Mesendoderm (in vitro differentiated cells): ENCODE data around the gene ANKRD44.
"Not testable (repeated sequence)": the region's sequence is repeated elsewhere in the genome, so short reads cannot be mapped to it uniquely, and the experiment has no call there.

ENCODE experiments used
- DNase-seq: peaks from one replicate; pipeline ENCODE4 v3.0.0; 2013
- H2AK5ac ChIP-seq: 2 replicates; pipeline ENCODE4 v1.6.1; 2013; ENCODE audit warnings: low read length, inconsistent platforms
- H2BK120ac ChIP-seq: 2 replicates; pipeline ENCODE4 v1.6.1; 2013; ENCODE audit warnings: low read depth, mild to moderate bottlenecking, low read length, moderate library complexity, mixed read lengths
- H2BK15ac ChIP-seq: replicated peaks from 2 replicates; pipeline ENCODE4 v1.6.1; 2013; ENCODE audit warnings: low read depth, mild to moderate bottlenecking, moderate library complexity
- H2BK5ac ChIP-seq: 2 replicates; pipeline ENCODE4 v1.6.1; 2013; ENCODE audit warnings: low read length, inconsistent platforms
- H3K18ac ChIP-seq: 2 replicates; pipeline ENCODE4 v1.6.1; 2013; ENCODE audit warnings: mild to moderate bottlenecking, low read length, mixed read lengths
- H3K23ac ChIP-seq: one replicate; pipeline ENCODE4 v1.6.1; 2013; ENCODE audit warnings: low read length
- H3K27ac ChIP-seq: 2 replicates; pipeline ENCODE4 v1.5.1; 2013; ENCODE audit warnings: low read depth, mild to moderate bottlenecking, inconsistent platforms, low read length, moderate library complexity
- H3K27me3 ChIP-seq: 2 replicates; pipeline ENCODE4 v1.6.1; 2013; ENCODE audit warnings: low read length, control low read depth, mild to moderate bottlenecking, inconsistent platforms; ENCODE audit not compliant: insufficient read depth, poor library complexity
- H3K36me3 ChIP-seq: 2 replicates; pipeline ENCODE4 v1.6.1; 2013; ENCODE audit warnings: low read length, inconsistent platforms; ENCODE audit not compliant: control insufficient read depth, insufficient read depth
- H3K4ac ChIP-seq: one replicate; pipeline ENCODE4 v1.6.1; 2013; ENCODE audit warnings: low read depth, mild to moderate bottlenecking, low read length, moderate library complexity
- H3K4me1 ChIP-seq: 2 replicates; pipeline ENCODE4 v1.6.1; 2013; ENCODE audit warnings: low read depth, low read length, inconsistent platforms; ENCODE audit not compliant: control insufficient read depth
- H3K4me2 ChIP-seq: 2 replicates; pipeline ENCODE4 v1.6.1; 2013; ENCODE audit warnings: low read length
- H3K4me3 ChIP-seq: 2 replicates; pipeline ENCODE4 v1.5.1; 2013; ENCODE audit warnings: mild to moderate bottlenecking, low read length
- H3K56ac ChIP-seq: one replicate; pipeline ENCODE4 v1.6.1; 2013; ENCODE audit warnings: low read length
- H3K79me1 ChIP-seq: 2 replicates; pipeline ENCODE4 v1.6.1; 2013; ENCODE audit warnings: low read length, inconsistent platforms
- H3K79me2 ChIP-seq: 2 replicates; pipeline ENCODE4 v1.6.1; 2013; ENCODE audit warnings: mild to moderate bottlenecking, low read length; ENCODE audit not compliant: control insufficient read depth, insufficient read depth
- H3K9ac ChIP-seq: 2 replicates; pipeline ENCODE4 v1.6.1; 2013; ENCODE audit warnings: low read length, inconsistent platforms
- H4K5ac ChIP-seq: one replicate; pipeline ENCODE4 v1.6.1; 2013; ENCODE audit warnings: low read length
- H4K8ac ChIP-seq: one replicate; pipeline ENCODE4 v1.6.1; 2013; ENCODE audit warnings: low read depth, mild to moderate bottlenecking, control low read depth, low read length, moderate library complexity
- WGBS: extraction: QIAGEN DNeasy Blood & Tissue Kit; methylation state at CpG from one replicate; pipeline ENCODE4 v1.1.7; 2013; ENCODE audit warnings: low lambda C conversion rate, missing lambda C conversion rate; ENCODE audit not compliant: insufficient coverage; ENCODE audit errors: extremely low coverage; 5-methylcytosine and 5-hydroxymethylcytosine counted together

The ANKRD44 gene

DNA sequence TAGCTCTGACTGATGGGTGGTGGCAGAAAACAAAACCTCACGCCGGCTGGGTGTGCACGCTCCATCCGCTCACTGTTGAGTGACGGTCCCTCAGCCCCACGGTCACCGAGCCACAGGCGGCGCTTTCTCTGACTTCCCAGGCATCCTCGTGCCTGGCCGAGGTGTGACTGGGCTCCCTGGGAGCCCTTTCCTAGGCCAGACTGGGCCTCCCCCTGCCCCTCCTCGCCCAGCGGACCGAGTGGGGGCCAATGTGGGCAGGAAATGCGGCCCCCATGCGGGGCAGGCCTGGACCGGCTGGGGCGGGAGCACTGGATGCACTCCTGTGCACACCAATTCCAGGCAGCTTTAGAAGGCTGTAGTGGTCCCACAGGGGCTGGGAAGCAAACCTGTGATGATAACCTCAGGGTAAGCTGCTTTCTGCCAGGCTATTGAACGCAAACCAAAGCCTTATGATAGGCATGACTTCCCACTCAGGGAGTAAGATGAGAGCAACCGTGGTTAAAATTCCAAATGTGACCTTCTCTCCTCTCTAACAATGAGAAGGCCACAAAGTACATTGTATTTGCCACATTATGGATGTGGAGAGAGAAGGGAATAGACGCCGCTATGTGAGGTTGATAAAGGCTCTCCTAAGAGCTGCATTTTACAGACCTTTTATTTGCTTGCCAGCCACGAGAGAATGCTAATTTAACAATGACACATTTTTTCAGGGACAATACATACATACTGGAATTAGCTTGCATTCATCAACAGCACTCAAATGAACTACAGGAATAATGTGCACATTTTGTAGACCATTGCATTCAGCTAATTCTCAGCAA, 300.2 kb downstream of the ANKRD44 start:
- H2AK5ac ChIP-seq = peak overlapping the region; percentile 47
- no peak overlapping the region for H3K27ac ChIP-seq
- H3K79me2 ChIP-seq = no peaks in the 10 kb centered on the region
- no peak overlapping the region for H3K9ac ChIP-seq
- peak; percentile 21 for DNase-seq
- H2BK5ac ChIP-seq = peak overlapping the region; percentile 36
- no peak overlapping the region for H3K4me3 ChIP-seq
- no peak overlapping the region for H3K23ac ChIP-seq
- H3K36me3 ChIP-seq = no peaks in the 10 kb centered on the region
- no peak overlapping the region for H3K4me2 ChIP-seq
- H3K4me1 ChIP-seq = peaks cover 14% of the 10 kb centered on the region
- no peak overlapping the region for H2BK15ac ChIP-seq
- no peaks in the 10 kb centered on the region for H3K79me1 ChIP-seq
- peak overlapping the region; percentile 20 for H3K56ac ChIP-seq
- H3K18ac ChIP-seq = peak overlapping the region; percentile 15
- no peaks in the 10 kb centered on the region for H3K27me3 ChIP-seq
- WGBS = no CpG with 5 or more reads among the region's 23 CpGs
- no peak overlapping the region for H4K5ac ChIP-seq
- no peak overlapping the region for H4K8ac ChIP-seq
- H3K4ac ChIP-seq = no peak overlapping the region
- H2BK120ac ChIP-seq = no peak overlapping the region

DNA sequence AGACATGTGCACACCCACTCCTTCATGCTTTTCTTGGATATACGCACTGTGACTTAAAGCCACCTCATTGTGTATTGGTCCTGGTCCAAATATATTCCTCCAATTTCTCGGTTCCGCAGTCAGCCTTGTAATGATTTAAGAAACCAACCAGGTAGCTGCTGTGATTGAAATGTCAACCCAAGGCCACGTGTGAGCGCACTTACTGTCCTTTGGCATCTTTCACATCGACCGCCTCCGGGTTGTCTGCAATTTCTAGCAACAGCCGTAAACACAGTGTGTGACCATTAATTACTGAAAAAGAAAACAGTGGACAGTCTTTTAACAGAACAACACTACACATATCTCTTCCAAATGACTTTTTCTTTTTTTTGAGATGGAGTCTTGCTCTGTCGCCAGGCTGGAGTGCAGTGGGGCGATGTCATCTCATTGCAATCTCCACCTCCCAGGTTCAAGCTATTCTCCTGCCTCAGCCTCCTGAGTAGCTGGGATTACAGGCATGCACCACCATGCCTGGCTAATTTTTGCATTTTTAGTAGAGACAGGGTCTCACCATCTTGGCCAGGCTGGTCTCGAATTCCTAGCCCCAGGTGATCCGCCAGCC, 301.7 kb downstream of the ANKRD44 start:
- not testable (repeated sequence) for H2BK15ac ChIP-seq, H3K4me3 ChIP-seq, H3K4me2 ChIP-seq, H4K5ac ChIP-seq, H3K23ac ChIP-seq, H3K36me3 ChIP-seq, H3K79me2 ChIP-seq, H3K27me3 ChIP-seq, H4K8ac ChIP-seq, H3K79me1 ChIP-seq
- WGBS = no CpG with 5 or more reads among the region's 13 CpGs
- Histone ChIP-seq H2BK120ac (peak overlapping the region; percentile 33), H3K9ac (peak overlapping the region; percentile 33), H3K56ac (peak overlapping the region; percentile 78), H3K18ac (peak overlapping the region; percentile 43), H3K27ac (peak overlapping the region; percentile 77), H3K4ac (peak overlapping the region; percentile 93), H2AK5ac (peak overlapping the region; percentile 35), H3K4me1 (peaks cover 14% of the 10 kb centered on the region), H2BK5ac (peak overlapping the region; percentile 99)
- DNase-seq = peak; percentile 74

DNA sequence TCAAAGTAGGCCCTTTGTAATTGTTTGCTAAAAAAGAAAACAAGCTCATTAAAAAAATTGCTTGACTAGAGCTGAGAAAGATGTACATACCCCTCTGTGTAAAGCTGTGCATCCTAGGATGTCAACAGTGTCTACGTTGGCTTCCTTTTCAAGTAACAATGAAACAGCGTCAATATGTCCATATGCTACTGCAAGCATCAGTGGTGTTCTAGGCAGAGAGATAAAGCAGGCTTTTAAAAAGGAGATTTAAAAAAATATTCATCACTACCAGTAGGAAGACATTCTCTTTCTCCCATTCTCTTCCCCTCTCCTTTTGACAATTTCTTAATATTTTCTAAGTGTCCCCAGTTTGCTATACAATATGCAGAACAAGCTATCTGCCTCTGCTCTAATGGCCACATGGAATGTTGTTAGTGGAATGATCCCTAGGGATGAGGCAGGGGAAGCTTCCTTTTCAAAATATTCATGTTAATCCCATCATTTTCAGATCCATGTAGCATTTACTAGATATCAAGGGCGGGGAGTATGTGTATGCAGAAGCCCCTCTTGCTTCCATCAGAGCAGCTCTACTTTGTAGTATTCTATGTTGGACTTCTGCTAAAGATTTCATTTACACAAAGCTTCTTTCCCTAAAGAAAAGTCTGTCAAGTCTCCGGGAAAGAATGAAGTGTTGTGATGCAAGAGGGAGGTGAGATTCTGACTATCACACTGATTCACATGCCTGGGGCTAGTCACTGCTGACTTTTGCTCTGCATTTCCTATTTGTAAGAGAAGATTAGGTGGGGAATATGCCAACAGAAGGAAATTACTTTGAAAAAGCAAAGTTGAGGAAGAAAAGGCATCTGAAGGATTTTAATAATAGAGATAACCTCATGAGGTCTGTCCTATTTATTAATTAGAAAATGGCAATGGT, 302.6 kb downstream of the ANKRD44 start:
- no peak overlapping the region for H3K4me2 ChIP-seq
- H3K4me3 ChIP-seq = no peak overlapping the region
- no peak overlapping the region for H2AK5ac ChIP-seq
- peak; percentile 92 for DNase-seq
- H3K18ac ChIP-seq = no peak overlapping the region
- peak overlapping the region; percentile 77 for H3K27ac ChIP-seq
- peak overlapping the region; percentile 99 for H2BK5ac ChIP-seq
- no peak overlapping the region for H2BK15ac ChIP-seq
- H2BK120ac ChIP-seq = no peak overlapping the region
- peaks cover 14% of the 10 kb centered on the region for H3K4me1 ChIP-seq
- H4K8ac ChIP-seq = no peak overlapping the region
- H3K4ac ChIP-seq = no peak overlapping the region
- no peaks in the 10 kb centered on the region for H3K36me3 ChIP-seq
- no peaks in the 10 kb centered on the region for H3K27me3 ChIP-seq
- no peak overlapping the region for H4K5ac ChIP-seq
- no peak overlapping the region for H3K9ac ChIP-seq
- H3K79me1 ChIP-seq = no peaks in the 10 kb centered on the region
- WGBS = no CpG with 5 or more reads among the region's 4 CpGs
- H3K79me2 ChIP-seq = no peaks in the 10 kb centered on the region
- no peak overlapping the region for H3K23ac ChIP-seq
- peak overlapping the region; percentile 78 for H3K56ac ChIP-seq

DNA sequence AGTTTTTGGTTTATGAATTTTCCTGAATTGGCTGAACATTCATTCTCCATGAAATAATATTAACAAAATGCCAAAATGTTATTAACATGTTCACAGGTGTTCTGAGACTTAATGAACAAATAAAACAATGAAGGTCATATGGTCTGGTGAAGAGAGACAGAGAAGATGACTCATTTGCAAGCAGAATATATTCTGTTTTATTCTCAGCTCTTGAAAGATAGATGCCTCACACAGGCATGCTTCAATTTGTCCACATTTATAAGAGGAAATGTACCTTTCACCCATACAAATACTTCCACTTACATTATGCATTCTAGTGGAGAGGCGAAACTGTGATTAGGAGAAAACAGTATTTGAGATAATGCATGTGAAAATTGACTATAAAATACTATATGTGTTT, 308.7 kb downstream of the ANKRD44 start:
- no peak overlapping the region for H2BK120ac ChIP-seq
- no peak for DNase-seq
- H3K27me3 ChIP-seq = no peaks in the 10 kb centered on the region
- no peak overlapping the region for H3K4me2 ChIP-seq
- H3K79me2 ChIP-seq = no peaks in the 10 kb centered on the region
- H3K4me3 ChIP-seq = no peak overlapping the region
- H4K5ac ChIP-seq = no peak overlapping the region
- no peak overlapping the region for H2BK15ac ChIP-seq
- H3K18ac ChIP-seq = no peak overlapping the region
- WGBS = no CpG with 5 or more reads among the region's 1 CpG
- H3K56ac ChIP-seq = no peak overlapping the region
- H4K8ac ChIP-seq = no peak overlapping the region
- no peak overlapping the region for H2AK5ac ChIP-seq
- no peak overlapping the region for H3K27ac ChIP-seq
- peaks cover 2% of the 10 kb centered on the region for H3K4me1 ChIP-seq
- H3K4ac ChIP-seq = no peak overlapping the region
- no peak overlapping the region for H2BK5ac ChIP-seq
- no peaks in the 10 kb centered on the region for H3K79me1 ChIP-seq
- H3K9ac ChIP-seq = no peak overlapping the region
- H3K23ac ChIP-seq = no peak overlapping the region
- H3K36me3 ChIP-seq = no peaks in the 10 kb centered on the region

DNA sequence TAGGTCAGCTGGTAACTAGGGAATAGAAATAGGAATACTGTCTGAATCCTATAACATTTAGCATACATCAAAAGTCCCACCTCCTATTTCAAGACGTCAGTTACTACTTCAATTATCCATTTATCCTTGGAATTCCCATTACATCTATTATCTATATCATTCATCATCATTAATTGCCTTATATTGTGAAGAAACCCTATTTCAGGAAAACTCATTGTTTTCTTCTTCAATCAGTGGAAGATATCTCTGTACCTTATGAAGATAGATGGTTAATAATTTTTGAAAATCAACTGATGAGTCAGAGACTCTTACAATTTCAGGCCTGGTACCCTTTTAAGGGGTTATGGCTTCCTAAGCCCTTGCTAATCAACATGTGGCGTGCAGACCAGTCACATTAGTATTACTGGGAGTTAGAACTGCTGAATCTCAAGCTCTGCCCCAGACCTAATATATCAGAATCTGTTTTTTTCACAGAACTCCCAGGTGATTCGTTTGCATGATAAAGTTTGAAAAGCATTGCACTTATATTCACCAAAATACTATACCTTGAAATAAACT, 314.7 kb downstream of the ANKRD44 start:
- Histone ChIP-seq H3K4me1 (no peaks in the 10 kb centered on the region), H3K18ac (peak overlapping the region; percentile 28), H4K5ac (no peak overlapping the region), H3K56ac (no peak overlapping the region), H2AK5ac (no peak overlapping the region), H3K79me2 (no peaks in the 10 kb centered on the region), H3K4me2 (no peak overlapping the region), H3K23ac (no peak overlapping the region), H4K8ac (no peak overlapping the region), H2BK15ac (no peak overlapping the region), H3K4ac (no peak overlapping the region), H3K27me3 (no peaks in the 10 kb centered on the region), H3K4me3 (no peak overlapping the region), H3K79me1 (no peaks in the 10 kb centered on the region), H3K36me3 (no peaks in the 10 kb centered on the region), H3K27ac (no peak overlapping the region), H2BK120ac (no peak overlapping the region), H2BK5ac (no peak overlapping the region), H3K9ac (no peak overlapping the region)
- no peak for DNase-seq
- no CpG with 5 or more reads among the region's 3 CpGs for WGBS
